Activated CD4-positive, alpha-beta T cell treated with anti-CD3 and anti-CD28 coated beads, Interleukin-2, Interleukin-6, amounts not matched to agents 100 ng/mL and 50 ng/mL, durations not matched to agents 16 hours and 8 hours (primary cell): ENCODE measurements around the gene RUSC2.

Experiments
- DNase-seq: peaks from one replicate; pipeline ENCODE4 v3.0.0-alpha.2; 2020

The RUSC2 gene, protein sequence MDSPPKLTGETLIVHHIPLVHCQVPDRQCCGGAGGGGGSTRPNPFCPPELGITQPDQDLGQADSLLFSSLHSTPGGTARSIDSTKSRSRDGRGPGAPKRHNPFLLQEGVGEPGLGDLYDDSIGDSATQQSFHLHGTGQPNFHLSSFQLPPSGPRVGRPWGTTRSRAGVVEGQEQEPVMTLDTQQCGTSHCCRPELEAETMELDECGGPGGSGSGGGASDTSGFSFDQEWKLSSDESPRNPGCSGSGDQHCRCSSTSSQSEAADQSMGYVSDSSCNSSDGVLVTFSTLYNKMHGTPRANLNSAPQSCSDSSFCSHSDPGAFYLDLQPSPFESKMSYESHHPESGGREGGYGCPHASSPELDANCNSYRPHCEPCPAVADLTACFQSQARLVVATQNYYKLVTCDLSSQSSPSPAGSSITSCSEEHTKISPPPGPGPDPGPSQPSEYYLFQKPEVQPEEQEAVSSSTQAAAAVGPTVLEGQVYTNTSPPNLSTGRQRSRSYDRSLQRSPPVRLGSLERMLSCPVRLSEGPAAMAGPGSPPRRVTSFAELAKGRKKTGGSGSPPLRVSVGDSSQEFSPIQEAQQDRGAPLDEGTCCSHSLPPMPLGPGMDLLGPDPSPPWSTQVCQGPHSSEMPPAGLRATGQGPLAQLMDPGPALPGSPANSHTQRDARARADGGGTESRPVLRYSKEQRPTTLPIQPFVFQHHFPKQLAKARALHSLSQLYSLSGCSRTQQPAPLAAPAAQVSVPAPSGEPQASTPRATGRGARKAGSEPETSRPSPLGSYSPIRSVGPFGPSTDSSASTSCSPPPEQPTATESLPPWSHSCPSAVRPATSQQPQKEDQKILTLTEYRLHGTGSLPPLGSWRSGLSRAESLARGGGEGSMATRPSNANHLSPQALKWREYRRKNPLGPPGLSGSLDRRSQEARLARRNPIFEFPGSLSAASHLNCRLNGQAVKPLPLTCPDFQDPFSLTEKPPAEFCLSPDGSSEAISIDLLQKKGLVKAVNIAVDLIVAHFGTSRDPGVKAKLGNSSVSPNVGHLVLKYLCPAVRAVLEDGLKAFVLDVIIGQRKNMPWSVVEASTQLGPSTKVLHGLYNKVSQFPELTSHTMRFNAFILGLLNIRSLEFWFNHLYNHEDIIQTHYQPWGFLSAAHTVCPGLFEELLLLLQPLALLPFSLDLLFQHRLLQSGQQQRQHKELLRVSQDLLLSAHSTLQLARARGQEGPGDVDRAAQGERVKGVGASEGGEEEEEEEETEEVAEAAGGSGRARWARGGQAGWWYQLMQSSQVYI (N-terminal part only)

DNA sequence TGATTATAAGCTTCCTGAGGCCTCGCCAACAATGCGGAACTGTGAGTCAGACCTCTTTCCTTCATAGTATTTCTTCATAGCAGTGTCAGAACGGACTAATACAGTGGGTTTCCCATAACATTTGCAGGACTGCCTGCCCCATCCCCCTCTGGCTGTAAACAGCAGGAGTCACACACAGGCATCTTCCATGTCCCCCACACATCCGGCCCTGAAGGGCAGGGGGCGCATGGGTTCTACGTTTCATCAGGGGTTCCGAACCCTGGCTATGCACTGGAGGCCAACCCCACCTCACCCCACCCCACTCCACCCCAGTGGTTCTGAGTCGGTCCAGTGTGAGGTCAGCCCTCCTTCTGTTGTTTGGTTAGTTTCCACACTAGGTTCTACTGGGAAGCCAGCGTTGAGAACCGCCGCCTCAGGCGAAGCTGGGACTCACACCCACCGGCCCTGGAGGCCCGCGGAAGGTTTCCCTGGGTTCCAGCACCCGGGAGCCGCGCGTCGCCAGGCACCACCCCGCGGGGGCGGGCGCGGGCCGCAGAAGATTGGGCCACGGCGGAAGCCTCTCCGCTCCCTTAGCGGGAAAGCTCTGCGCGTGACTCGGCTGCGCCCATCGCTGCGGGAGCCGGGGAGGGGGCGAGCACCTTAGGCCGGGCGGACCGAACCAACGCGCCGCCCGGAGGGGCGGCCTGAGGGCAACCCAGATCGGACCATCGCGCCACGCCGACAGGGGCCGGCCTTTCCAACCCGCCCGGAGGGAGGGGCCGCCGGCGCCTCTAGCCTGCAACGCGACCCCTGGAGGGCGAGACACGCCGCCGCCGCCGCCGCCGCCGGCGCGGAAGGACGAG, at the start of gene RUSC2:
Gene RUSC2 (plus strand): TSS at position 799 of the 842 bp plus-strand sequence. CDS start 56,411 bp downstream, outside the sequence.
- DNase-seq, result peak; percentile 63

DNA sequence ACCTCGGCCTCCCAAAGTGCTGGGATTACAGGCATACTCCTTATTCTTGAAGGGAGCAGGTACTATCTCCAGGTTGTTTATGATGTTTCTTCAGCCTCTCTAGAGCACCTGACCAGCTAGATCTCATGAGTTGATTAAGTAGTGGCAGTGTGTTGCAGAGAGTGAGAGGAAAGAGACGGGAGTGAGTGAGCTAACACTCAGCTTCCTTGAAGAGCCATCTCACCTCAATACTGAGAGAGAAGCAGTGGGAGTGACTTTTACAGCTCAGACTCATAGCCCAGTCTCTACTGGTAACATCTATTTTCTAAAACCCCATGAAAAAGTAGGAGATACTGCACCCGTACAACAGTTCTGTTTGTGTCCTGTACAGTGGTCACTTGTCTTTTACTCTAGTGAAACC, 43.9 kb upstream of the RUSC2 start:
- no peak for DNase-seq

DNA sequence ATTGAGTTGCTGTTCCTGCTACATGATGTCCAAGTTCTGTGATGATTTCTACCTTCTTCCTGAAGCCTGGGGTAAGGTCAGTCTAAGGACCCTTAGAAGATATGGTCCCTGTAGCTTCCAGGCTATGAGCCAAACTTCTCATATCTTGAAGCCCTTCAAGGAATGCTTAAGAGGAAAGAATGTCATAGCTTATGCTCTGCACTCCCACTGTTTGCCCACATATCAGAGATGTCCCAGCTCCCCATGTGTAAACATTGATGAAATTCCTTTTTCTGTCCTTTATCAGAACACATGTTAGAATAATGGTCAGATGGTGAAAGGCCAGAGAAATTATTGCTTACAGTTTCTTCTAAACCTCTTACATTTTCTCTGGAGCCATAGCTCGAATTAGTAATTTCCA, 41.4 kb upstream of the RUSC2 start:
- DNase-seq, result no peak

DNA sequence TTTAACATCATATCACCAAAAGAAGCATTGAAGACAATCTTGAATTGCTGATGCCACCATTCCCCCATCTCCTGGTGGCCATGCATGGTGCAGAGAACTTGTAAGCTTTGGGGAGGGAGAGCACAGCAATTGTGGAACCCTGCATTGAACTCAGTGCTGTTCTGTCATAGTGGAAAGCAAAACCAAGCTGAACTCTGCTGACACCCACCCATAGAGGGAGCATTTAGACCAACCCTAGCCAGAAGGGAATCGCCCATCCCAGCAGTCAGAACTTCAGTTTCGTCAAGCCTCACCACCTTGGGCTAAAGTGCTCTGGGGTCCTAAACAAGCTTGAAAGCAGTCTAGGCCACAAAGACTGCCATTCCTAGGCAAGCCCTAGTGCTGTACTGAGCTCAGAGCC, 37.4 kb upstream of the RUSC2 start:
- DNase-seq, result no peak

DNA sequence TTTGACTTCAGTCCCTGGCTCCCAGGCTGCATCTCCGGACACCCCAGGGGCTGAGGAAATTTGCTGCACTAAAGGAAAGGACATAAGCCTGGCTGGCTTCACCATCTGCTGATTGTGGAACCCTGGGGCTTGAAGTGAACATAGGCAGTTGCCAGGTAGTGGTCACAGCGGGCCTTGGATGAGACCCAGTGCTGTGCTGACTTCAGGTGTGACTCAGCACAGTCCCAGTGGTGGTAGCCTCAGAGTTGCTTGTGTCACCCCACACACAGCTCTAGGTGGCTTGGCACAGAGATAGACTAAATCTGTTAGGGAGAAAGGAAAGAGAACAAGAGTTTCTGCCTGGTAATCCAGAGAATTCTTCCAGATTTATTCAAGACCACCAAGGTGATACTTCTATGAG, 36.1 kb upstream of the RUSC2 start:
- no peak for DNase-seq

DNA sequence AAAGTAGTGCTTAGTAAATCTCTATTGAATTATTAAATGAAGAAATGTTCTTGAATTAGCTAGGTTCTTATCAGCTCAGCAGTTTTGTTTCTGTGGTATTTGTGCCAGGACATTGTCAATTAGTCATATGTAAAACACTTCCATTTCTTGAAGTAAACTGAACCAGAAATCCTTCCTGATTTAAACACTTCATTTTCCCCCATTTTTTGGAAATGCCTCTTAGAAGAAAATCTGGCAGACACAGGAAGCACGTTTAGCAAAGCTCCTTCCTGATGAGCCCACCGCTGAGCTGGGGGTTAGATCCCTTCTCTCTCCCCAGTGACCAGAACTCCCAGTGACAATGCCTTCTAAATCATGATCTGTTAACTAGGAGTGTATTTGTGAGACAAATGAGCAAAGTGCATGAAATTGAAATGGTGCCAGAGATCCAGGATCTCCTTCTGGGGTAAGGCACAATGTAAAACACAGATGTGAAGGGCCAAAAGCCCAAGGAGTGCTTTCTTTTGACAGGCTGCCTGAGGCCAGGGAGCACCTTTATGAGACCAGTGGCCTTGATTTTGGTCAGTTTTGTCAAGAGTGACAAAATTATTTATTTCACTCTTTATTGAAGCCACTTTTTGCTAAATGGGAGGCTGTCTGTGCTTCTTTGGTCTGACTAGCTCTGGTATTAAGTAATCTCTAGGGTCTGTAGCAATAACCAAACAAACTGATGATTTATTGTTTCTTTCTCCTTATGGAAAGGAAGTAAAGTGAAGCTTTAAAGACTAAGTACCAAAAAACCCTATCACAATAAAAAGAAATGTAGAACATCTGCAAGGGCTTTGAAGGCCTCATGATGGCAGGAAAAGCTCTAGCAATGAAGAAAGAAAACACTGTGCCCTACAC, 25.5 kb upstream of the RUSC2 start:
- DNase-seq, result no peak

DNA sequence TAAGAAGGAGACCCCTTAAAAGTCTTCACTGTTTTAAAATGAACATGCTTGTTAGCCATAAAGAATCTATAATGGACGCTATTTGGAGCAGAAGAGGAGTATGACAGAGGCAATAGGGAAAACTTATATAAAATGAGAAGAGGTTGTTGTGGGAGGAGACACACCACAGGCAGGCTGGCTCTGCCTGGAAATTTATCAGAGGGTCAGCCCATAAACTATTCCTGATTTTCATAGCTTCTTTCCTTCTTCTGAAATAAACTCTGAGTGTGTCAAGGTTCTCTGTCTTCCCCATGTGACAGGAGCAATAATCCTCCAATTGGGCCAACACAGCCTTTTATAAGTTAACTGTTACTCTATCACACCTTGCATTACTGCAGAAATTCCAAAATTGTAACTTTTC, 19.6 kb upstream of the RUSC2 start:
- no peak for DNase-seq

DNA sequence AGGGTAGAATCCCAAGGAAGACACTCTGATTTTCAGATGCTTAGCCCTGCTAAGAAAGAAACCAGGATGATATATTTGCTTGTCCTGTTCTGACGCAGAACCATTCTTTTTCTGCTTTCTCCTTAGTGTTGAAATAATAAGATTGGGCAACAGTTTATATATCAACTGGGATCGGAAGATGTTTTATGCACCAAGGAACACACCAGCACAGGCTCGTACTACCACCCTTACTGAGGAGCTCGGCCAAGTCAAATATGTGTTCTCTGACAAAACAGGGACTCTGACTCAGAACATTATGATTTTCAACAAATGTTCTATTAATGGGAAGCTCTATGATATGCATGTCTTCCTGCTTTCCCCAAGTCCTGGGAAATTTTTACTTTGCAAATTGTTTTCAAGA, 19.0 kb upstream of the RUSC2 start:
- no peak for DNase-seq

DNA sequence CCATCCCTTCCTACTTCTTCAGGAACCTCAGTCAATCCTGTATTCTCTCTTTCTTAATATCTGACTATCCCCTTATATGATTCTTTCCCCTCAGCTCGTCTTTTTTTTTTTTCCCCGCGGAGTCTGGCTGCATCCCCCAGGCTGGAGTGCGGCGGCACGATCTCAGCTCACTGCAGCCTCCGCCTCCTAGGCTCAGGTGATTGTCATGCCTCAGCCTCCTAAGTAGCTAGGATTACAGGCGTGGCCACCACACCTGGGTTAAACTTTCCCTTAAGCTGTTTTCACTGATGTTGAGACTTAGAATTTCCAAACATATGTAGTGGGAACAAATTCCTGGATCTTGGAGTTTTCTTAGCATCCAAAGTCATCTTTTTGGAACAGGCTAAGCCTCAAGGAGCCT, 13.3 kb upstream of the RUSC2 start:
- no peak for DNase-seq

DNA sequence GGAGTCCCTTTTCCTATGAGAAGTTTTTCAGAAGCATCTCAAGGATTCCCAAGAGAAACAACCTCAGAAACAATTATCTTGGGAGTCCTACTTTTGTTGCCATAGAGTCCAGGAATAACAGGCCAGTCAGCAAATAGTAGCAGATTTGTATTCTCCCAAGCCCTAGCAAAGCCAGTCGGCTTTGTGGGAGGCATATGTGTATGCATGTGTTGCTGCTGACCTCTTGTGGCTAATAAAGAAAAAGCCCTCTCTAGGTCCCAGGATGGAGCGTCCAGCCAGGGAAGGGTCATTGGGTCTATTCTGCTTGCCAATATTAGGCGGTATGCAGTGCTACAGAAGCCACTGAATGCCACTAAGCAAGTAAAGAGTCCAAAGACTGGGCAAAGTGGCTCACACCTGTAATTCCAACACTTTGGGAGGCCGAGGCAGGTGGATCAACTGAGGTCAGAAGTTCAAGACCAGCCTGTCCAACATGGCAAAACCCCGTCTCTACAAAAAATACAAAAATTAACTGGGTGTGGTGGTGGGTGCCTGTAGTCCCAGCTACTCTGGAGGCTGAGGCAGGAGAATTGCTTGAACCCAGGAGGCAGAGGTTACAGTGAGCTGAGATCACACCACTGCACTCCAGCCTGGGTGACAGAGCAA, 12.6 kb upstream of the RUSC2 start:
- DNase-seq, result peak; percentile 57

DNA sequence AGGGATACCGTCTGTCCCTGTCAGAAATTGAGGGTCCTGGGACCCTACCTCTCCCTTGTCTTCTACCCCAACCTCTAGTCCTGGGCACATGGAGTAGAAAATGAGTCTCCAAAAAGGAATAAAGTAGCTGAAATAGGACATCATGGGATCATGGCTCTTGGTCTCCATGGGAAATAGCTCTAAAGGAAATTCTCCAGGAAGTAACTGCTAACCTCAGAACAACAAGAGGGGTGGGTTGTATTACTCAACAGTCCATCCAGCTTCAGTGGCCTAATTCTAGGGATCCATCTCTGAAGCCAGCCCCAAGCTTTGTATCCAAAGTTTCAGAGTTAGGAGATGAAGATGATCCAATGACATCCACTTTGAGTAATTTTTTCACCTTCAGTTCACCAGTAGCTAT, 11.0 kb upstream of the RUSC2 start:
- DNase-seq, result no peak

DNA sequence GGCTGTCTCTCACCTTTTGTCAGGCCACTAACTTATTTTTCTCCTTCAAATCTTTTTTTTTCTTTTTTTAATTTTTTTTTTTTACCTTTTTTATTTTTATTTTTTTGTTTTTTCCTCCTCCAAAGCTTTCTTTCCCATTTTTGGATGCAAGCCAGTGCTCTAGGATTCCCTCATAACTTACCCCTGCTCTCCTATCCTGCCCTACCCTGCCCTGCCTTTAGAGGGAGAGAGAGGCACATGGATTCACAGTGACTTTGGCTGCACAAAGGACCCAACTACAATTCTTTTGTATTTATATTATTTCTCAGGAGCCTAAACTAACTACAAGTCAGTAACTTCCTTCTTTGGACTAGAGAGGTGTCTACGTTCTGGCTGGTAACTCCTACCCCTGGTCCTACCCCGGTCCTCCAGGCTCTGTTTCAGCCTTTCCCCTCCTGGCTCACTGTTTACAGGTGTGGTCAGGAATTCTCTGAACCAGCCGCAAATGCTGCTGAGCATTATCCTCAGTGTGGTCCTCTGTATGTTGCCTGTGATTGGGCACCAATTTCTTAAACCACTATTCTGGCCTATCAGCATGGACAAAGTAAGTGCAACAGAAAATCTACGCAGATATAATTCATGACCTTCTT, 8.4 kb upstream of the RUSC2 start:
- peak; percentile 40 for DNase-seq

DNA sequence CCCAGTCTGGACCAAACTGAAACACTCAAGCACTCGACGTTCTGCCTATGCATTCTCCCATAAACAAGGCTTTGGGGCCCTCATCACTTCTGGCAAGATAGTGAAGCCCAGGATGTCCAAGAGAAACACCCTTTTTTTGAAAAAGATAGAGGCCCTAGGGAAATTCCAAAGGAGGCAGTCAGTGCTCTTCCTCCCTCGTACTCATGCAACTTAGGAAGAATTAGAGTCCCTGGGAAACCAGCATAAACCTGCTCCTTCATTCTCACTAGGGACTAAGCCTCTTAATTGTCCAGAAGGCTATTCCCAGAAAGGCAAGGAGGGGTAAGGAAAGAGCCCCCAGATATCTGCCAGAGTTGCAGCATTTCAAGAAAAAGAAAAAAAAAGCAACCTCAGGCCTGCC, 7.8 kb upstream of the RUSC2 start:
- no peak for DNase-seq

DNA sequence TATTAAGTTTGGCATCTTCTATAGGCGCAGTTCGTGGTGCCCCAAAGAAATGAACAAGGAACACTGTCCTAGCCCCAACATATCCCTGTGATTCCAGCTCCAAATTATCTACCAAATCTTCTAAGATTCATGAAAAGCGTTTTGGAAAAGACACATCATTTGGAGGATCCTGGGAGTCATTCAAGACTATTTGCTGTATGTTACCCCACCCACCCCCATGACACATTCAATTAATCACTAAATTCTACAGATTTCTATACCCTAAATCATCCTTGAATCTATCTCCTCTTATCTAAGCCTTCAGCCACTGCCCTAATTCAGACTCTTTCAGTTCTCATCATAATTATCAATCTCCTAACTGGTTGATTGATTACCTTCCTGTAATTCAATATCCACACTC, 5.5 kb upstream of the RUSC2 start:
- no peak for DNase-seq

DNA sequence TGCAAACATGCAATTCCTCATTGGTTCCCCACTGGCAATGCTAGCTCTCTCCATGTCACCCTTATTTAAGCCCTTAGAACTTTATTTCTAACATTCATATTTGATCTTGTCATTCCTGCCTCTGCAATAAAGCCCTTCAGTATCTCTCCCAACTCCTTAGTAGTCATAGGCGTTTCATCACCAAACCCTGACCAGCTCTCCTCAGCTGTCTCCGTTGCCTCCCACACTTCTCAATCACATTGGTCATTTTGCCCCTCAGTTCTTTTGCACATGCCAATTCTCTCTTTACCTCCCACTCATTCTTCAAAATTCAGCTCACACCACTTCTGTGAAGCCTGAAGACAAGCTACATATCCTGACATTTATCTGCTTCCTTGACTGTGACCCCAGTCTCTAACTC, 2.8 kb upstream of the RUSC2 start:
- no peak for DNase-seq

DNA sequence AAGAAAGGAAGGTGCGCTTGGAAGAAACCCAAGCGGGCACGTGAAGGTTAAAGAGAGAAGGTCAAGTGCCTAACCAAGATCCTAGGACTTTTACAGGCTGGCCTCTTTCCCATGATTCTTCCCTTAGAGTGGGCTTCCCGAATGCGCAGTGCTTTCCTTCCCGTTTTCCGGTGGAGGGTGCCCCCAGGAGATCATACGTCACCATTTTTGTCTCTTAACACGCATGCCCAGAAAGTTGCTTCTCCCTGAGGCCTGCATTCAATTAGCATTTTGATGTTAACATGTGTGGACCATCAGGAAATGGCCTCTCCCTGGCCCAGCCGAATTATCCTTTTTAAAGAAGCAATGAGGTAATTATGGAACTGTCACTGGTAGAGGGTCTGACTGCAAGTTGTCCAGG, 1.9 kb upstream of the RUSC2 start:
- no peak for DNase-seq

DNA sequence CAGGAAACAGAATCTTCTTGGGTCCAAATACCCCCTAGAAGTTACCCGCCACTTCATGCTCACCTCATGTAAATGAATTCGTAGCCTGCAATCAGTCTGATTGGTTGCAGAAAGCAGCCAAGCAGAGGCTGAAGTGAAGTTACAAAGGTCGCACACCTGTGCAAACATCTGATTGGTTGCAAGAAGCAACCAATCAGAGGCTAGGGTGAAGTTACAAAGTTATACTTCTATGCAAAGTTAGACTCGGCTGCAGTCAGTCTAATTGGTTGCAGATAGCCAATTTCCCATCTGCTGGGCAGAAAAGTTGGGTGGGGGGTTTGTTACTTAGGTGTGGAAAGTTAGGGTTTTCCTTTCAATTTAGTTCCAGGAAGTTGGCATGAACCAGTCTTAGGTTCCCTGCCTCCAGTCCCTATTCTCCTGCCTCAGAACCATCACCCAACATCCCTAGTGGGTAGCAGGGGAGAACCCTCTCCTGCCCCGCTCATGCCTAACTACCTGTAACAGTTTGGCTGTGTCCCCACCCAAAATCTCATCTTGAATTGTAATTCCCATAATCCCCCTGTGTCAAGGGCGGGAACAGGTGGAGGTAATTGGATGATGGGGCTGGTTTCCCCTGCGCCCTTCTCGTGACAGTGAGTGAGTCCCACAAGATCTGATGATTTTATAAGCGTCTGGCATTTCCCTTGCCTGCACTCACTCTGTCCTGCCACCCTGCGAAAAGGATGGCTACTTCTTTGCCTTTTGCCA, 1.2 kb upstream of the RUSC2 start:
- DNase-seq, result no peak

DNA sequence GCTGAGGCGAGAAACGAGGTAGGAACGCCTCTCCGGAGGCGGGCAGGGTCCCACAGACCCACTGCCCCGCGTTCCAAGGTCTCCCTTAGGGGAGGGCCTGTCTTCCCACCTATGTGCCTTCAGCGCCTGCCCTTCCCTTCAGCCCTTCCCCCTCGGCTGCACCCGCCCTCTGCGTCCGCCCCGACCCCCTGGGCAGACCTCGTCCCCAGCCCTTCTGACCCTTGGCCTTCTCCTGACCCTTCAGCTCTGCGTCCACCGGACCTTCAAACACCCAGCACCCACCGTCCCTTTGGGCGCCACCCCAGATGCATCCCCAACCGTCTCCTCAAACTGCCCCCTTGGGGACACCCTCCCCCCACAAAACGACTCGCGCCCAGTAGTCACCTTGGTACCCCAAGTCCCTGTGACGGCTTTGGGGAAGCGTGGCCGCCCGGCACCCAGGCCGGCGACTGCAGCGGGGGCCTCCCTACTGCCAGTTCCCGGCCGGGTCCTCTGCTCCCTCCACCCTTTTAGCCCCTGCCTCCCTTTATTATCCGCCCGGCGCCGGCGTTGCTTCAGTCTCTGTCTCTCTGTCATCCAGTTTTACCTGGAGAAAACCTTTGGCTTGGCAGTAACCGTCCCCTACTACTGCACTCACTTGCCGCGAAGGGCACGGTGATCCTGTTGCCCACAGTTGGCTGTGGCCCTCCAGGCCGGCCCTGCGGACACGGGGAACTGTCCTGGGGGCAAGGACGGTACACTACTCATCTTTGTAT, 421 bp downstream of the RUSC2 start:
- DNase-seq, result no peak
